Measurements from ENCODE around the gene TNFAIP1. TPM values are rescaled to one million over a fixed set of nuclear protein-coding genes. Genes with fewer than 3 reads are reported as not detected.

Gene TNFAIP1
- polyA plus RNA-seq, 2 of the 4 experiments (the other 2 are of a cell fraction) = 38.8 to 68.3 TPM

DNA sequence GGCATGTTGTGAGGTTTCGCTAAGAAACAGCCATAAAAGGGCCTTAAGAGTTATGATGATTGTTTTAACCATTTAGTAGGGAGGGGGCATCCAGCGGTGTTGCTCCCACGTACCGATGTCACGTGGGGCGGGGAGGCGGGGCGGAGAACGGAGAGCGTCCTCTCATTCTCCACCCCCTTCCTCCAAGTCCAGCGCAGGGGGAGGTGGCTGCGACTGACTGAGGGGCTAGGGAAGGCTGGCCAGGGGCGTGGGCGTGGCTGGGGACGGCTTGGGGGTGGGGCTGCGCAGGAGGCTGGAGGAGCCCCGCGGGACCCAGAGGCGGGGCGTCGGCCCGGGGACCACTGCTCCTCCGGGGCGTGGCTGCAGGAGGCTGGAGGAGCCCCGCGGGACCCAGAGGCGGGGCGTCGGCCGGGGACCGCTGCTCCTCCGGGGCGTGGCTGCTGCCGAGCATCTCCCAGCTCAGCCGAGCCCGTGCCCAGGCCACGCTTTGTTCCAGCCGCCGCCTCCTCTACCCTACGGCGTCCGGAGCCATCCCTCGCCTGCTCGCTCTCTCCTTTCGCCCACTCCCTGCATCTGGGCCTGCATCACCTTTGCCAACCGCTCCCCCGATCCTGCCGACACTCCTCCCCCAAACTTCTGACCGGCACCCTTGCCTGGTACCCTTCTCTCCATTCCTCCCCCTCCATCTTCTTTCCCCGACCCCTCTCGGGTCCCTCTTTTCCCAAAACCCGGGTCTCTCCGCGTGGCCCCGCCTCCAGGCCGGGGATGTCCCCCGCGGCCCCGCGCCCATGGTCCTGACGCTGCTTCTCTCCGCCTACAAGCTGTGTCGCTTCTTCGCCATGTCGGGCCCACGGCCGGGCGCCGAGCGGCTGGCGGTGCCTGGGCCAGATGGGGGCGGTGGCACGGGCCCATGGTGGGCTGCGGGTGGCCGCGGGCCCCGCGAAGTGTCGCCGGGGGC, 36.0 kb downstream of the TNFAIP1 start, which contains the start of gene SARM1:
TSS of gene SARM1 (plus strand) at position 450 of the 958 bp plus-strand sequence. CDS start at position 789, 339 bp downstream.
- TF ChIP-seq, protein P1, sequence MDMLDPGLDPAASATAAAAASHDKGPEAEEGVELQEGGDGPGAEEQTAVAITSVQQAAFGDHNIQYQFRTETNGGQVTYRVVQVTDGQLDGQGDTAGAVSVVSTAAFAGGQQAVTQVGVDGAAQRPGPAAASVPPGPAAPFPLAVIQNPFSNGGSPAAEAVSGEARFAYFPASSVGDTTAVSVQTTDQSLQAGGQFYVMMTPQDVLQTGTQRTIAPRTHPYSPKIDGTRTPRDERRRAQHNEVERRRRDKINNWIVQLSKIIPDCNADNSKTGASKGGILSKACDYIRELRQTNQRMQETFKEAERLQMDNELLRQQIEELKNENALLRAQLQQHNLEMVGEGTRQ (IDR thresholded peaks at IDR 0.05) = peak; percentile 94
- TF ChIP-seq PHF8 (IDR thresholded peaks at IDR 0.05; ENCODE audit: borderline replicate concordance, low read depth) (0 out of 2 replicates have a peak, but pooled peaks have one; percentile 2), CBX8 (IDR thresholded peaks at IDR 0.05) (no peak), TP53 (CRISPR knock-in tag; IDR thresholded peaks at IDR 0.05) (no peak), RCOR1 (IDR thresholded peaks at IDR 0.05; ENCODE audit: low read depth, low read length) (no peak), HDAC2 (IDR thresholded peaks at IDR 0.05) (no peak), ZSCAN20 (CRISPR knock-in tag; IDR thresholded peaks at IDR 0.05) (no peak), MAZ (IDR thresholded peaks at IDR 0.05; ENCODE audit: borderline replicate concordance, low read depth, low read length) (0 out of 2 replicates have a peak, but pooled peaks have one; percentile 26), RFX5 (IDR thresholded peaks at IDR 0.05) (no peak), HOXB13 (CRISPR knock-in tag; IDR thresholded peaks at IDR 0.05; ENCODE audit: low read depth) (no peak), CBX2 (IDR thresholded peaks at IDR 0.05; ENCODE audit: borderline replicate concordance, low read depth) (no peak), JUN (IDR thresholded peaks at IDR 0.05) (peak in 1 of 2 experiments; percentile 43; a peak in 2 of 5 replicates), POLR2A (IDR thresholded peaks at IDR 0.05; ENCODE audit: low read length) (peak; percentile 38)
- TF ChIP-seq, protein P2, sequence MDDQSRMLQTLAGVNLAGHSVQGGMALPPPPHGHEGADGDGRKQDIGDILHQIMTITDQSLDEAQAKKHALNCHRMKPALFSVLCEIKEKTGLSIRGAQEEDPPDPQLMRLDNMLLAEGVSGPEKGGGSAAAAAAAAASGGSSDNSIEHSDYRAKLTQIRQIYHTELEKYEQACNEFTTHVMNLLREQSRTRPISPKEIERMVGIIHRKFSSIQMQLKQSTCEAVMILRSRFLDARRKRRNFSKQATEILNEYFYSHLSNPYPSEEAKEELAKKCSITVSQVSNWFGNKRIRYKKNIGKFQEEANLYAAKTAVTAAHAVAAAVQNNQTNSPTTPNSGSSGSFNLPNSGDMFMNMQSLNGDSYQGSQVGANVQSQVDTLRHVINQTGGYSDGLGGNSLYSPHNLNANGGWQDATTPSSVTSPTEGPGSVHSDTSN (IDR thresholded peaks at IDR 0.05) = no peak; the same call in 1 of the 2 replicates
- TF ChIP-seq, protein P3, sequence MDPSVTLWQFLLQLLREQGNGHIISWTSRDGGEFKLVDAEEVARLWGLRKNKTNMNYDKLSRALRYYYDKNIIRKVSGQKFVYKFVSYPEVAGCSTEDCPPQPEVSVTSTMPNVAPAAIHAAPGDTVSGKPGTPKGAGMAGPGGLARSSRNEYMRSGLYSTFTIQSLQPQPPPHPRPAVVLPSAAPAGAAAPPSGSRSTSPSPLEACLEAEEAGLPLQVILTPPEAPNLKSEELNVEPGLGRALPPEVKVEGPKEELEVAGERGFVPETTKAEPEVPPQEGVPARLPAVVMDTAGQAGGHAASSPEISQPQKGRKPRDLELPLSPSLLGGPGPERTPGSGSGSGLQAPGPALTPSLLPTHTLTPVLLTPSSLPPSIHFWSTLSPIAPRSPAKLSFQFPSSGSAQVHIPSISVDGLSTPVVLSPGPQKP (IDR thresholded peaks at IDR 0.05; ENCODE audit: low read depth, low read length) = no peak
- TF ChIP-seq, protein P4, sequence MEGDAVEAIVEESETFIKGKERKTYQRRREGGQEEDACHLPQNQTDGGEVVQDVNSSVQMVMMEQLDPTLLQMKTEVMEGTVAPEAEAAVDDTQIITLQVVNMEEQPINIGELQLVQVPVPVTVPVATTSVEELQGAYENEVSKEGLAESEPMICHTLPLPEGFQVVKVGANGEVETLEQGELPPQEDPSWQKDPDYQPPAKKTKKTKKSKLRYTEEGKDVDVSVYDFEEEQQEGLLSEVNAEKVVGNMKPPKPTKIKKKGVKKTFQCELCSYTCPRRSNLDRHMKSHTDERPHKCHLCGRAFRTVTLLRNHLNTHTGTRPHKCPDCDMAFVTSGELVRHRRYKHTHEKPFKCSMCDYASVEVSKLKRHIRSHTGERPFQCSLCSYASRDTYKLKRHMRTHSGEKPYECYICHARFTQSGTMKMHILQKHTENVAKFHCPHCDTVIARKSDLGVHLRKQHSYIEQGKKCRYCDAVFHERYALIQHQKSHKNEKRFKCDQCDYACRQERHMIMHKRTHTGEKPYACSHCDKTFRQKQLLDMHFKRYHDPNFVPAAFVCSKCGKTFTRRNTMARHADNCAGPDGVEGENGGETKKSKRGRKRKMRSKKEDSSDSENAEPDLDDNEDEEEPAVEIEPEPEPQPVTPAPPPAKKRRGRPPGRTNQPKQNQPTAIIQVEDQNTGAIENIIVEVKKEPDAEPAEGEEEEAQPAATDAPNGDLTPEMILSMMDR (IDR thresholded peaks at IDR 0.05) = no peak
- TF ChIP-seq, protein P5, sequence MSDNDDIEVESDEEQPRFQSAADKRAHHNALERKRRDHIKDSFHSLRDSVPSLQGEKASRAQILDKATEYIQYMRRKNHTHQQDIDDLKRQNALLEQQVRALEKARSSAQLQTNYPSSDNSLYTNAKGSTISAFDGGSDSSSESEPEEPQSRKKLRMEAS (IDR thresholded peaks at IDR 0.05) = peak; percentile 65
- peaks cover 30% of the 10 kb centered on the region for H3K4me1 ChIP-seq
- ATAC-seq (peak; percentile 71 to 90), DNase-seq (ENCODE audit: low read depth in 1 of 2, low spot score in 1 of 2) (peak; percentile 94 to 95), FAIRE-seq (no peak)
- H3K4me3 ChIP-seq = peak within 1 kb of the TSS; percentile 57
- H3K27ac ChIP-seq = peak within 1 kb of the TSS; percentile 83 to 87
- no peaks in the 10 kb centered on the region for H3K9me3 ChIP-seq
- ChIA-PET CTCF (interaction anchor here (0.7 to 3.2 kb wide), 5 partner anchors 8 to 161 kb away, joined by 3 to 12 read pairs (median 3); no protein-coding TSS in a partner anchor), POLR2A (interaction anchor here (1.0 to 3.0 kb wide), 3 partner anchors 9 to 36 kb away, joined by 3 to 43 read pairs (median 3); partner anchors contain the start of genes POLDIP2 and TNFAIP1)
- 5% methylated on average over 37 of the region's 80 CpGs for WGBS (ENCODE audit: missing lambda C conversion rate)
- H3K4me2 ChIP-seq = peak within 1 kb of the TSS; percentile 81

DNA sequence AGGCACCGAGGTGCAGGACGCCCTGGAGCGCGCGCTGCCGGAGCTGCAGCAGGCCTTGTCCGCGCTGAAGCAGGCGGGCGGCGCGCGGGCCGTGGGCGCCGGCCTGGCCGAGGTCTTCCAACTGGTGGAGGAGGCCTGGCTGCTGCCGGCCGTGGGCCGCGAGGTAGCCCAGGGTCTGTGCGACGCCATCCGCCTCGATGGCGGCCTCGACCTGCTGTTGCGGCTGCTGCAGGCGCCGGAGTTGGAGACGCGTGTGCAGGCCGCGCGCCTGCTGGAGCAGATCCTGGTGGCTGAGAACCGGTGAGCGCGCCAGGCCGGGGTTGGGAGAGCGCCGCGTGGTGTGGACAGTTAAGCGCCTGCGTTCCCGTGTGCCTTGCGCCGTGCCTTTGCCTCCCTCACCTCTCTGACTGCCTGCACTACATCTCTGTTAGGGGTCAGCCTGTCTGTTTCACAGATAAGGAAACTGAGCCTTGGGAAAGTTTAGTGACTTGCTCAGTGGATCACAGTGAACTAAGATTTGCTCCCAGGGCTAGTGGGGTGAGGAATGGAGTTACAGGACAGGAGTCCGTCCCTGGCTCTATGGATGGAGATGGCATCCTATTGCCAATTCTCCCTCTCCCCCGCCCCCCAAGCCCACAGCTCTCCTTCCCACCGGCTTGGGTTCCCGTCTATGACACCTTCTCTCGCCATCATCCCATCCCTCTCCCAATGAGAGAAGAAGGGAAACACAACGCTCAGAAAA, 36.8 kb downstream of the TNFAIP1 start:
- POLR2A ChIA-PET = interaction anchor here (3.0 kb wide), 1 partner anchor 15 kb away, joined by 43 read pairs; the partner anchor contains the start of gene POLDIP2
- peaks cover 30% of the 10 kb centered on the region for H3K4me1 ChIP-seq
- peak overlapping the region; percentile 57 for H3K4me3 ChIP-seq
- DNase-seq (ENCODE audit: low read depth in 1 of 2, low spot score in 1 of 2) (no peak), FAIRE-seq (no peak), ATAC-seq (no peak)
- no peak for TF ChIP-seq ZNF302 (CRISPR knock-in tag; IDR thresholded peaks at IDR 0.05)
- TF ChIP-seq, protein P6, sequence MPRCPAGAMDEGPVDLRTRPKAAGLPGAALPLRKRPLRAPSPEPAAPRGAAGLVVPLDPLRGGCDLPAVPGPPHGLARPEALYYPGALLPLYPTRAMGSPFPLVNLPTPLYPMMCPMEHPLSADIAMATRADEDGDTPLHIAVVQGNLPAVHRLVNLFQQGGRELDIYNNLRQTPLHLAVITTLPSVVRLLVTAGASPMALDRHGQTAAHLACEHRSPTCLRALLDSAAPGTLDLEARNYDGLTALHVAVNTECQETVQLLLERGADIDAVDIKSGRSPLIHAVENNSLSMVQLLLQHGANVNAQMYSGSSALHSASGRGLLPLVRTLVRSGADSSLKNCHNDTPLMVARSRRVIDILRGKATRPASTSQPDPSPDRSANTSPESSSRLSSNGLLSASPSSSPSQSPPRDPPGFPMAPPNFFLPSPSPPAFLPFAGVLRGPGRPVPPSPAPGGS (IDR thresholded peaks at IDR 0.05) = no peak
- TF ChIP-seq MYC (IDR thresholded peaks at IDR 0.05; ENCODE audit: borderline replicate concordance, low read length) = no peak
- TF ChIP-seq HEYL (CRISPR knock-in tag; IDR thresholded peaks at IDR 0.05) = no peak
- no peak for TF ChIP-seq JUNB (IDR thresholded peaks at IDR 0.05)
- TF ChIP-seq ESRRA (IDR thresholded peaks at IDR 0.05; ENCODE audit: borderline replicate concordance, low read length) = no peak
- TF ChIP-seq POLR2A (IDR thresholded peaks at IDR 0.05; ENCODE audit: low read length) = no peak
- no peak for TF ChIP-seq HOXB13 (CRISPR knock-in tag; IDR thresholded peaks at IDR 0.05; ENCODE audit: low read depth)
- TF ChIP-seq, protein P5 (IDR thresholded peaks at IDR 0.05) = no peak
- 92% methylated on average over 52 of the region's 53 CpGs for WGBS (ENCODE audit: missing lambda C conversion rate)
- peak overlapping the region; percentile 83 to 87 for H3K27ac ChIP-seq
- H3K4me2 ChIP-seq = peak overlapping the region; percentile 81
- CTCF ChIA-PET = interaction anchor here (1.8 kb wide), 1 partner anchor 9 kb away, joined by 4 read pairs; no protein-coding TSS in a partner anchor
- H3K9me3 ChIP-seq = no peaks in the 10 kb centered on the region
